K562 (cell line): ENCODE results near the gene KIAA0040. TPM values are rescaled to one million over a fixed set of nuclear protein-coding genes. Genes with fewer than 3 reads are reported as not detected.

Experiments used
- AFF4 ChIP-seq: sonication (generic); formaldehyde crosslinking; IDR thresholded peaks from 2 replicates; pipeline ENCODE4 v1.8.0; 2023; ENCODE audit warnings: mild to moderate bottlenecking, missing genetic modification reagents
- CREBBP ChIP-seq: IDR thresholded peaks from one replicate; pipeline ENCODE4 v1.6.1; 2012; ENCODE audit warnings: low read depth, mild to moderate bottlenecking, control low read depth, inconsistent platforms, low read length
- MAZ ChIP-seq, 2 experiments: fragments of 450-650 bp in 1 of 2; sonication (generic) in 1 of 2; formaldehyde crosslinking; IDR thresholded peaks in 1 of 2; conservative IDR thresholded peaks in 1 of 2; 2 replicates each; pipeline versions ENCODE4 v1.4.0 to v1.5.0; 2020; ENCODE audit warnings: mild to moderate bottlenecking in 1 of 2, missing genetic modification reagents in 1 of 2
- NR4A1 ChIP-seq, 2 experiments: fragments of 250-450 bp in 1 of 2; fragments of 450-650 bp in 1 of 2; sonication (Bioruptor Pico) in 1 of 2; IDR thresholded peaks; 2 replicates each; pipeline versions ENCODE4 v1.4.0 to v1.6.1; 2016 to 2020; ENCODE audit warnings: mild to moderate bottlenecking in 2 of 2, missing compliant biosample characterization in 1 of 2, missing genetic modification characterization in 1 of 2, moderate library complexity in 1 of 2
- SMAD4 ChIP-seq: fragments of 250-450 bp; sonication (Bioruptor Pico); conservative IDR thresholded peaks from 2 replicates; pipeline ENCODE4 v1.8.0; 2021; ENCODE audit warnings: inconsistent platforms, mild to moderate bottlenecking, moderate library complexity
- ZBTB40 ChIP-seq, 2 experiments: fragments of 450-650 bp in 1 of 2; sonication (generic) in 1 of 2; formaldehyde crosslinking in 1 of 2; IDR thresholded peaks; 2 replicates each; pipeline versions ENCODE4 v1.7.1 to v1.9.0; 2016 to 2022; ENCODE audit warnings: inconsistent platforms in 1 of 2, mild to moderate bottlenecking in 1 of 2, missing genetic modification reagents in 1 of 2
- ZNF384 ChIP-seq: IDR thresholded peaks from 2 replicates; pipeline ENCODE4 v1.6.1; 2012; ENCODE audit warnings: low read depth, low read length, improper control_type of control experiment
- ZNF586 ChIP-seq: fragments of 450-650 bp; formaldehyde crosslinking; conservative IDR thresholded peaks from 2 replicates; pipeline ENCODE4 v1.4.0; 2020; ENCODE audit warnings: mild to moderate bottlenecking, moderate library complexity
- ZNF589 ChIP-seq: fragments of 200-800 bp; sonication (Bioruptor generic); IDR thresholded peaks from 2 replicates; pipeline ENCODE4 v1.6.1; 2016; ENCODE audit warnings: low read depth, missing genetic modification characterization, missing compliant biosample characterization
- ZNF785 ChIP-seq: fragments of 250-450 bp; sonication (Bioruptor Pico); IDR thresholded peaks from 2 replicates; pipeline ENCODE4 v1.4.0; 2020; ENCODE audit warnings: mild to moderate bottlenecking
- polyA plus RNA-seq, 8 experiments: library from polyadenylated mRNA; depleted of rRNA in 4 of 8; stranded (reverse) in 5 of 8; unstranded in 3 of 8; fragments of >200 nt; fragmentation: Nextera tagmentation in 2 of 8; fragmentation: Illumina TruSeq in 1 of 8; extraction: Ambion mirVana in 2 of 8; extraction: Trizol in 1 of 8; gene quantifications; 2 replicates each; pipeline versions ENCODE4 v1.2.1 to v1.2.3, GENCODE V29; 2011 to 2014; ENCODE audit warnings: inconsistent platforms in 1 of 8, missing spikeins in 1 of 8
- total RNA-seq, 7 experiments: library from RNA; depleted of rRNA in 6 of 7; stranded (reverse); fragments of >200 nt in 6 of 7; fragmentation: Illumina TruSeq in 2 of 7; extraction: Trizol in 2 of 7; gene quantifications; 2 replicates each; pipeline versions ENCODE4 v1.2.1 to v1.2.3, GENCODE V29; 2011 to 2021; ENCODE audit warnings: low replicate concordance in 1 of 7
- TF ChIP-seq, protein P1 (sequence below): sonication (generic); formaldehyde crosslinking; IDR thresholded peaks from 2 replicates; pipeline ENCODE4 v1.8.1; 2022; ENCODE audit warnings: missing genetic modification reagents

Gene KIAA0040
- total and polyA plus RNA-seq, 9 of the 15 experiments (the other 6 are each of a cell fraction or from before 2014, with no cell fraction given), result 3.4 to 13.6 (median 7.1) TPM

GRCh38 chr1:175208773-175209492 lies 16.4 kb upstream of the KIAA0040 start (continued):
- TF ChIP-seq, protein P1, sequence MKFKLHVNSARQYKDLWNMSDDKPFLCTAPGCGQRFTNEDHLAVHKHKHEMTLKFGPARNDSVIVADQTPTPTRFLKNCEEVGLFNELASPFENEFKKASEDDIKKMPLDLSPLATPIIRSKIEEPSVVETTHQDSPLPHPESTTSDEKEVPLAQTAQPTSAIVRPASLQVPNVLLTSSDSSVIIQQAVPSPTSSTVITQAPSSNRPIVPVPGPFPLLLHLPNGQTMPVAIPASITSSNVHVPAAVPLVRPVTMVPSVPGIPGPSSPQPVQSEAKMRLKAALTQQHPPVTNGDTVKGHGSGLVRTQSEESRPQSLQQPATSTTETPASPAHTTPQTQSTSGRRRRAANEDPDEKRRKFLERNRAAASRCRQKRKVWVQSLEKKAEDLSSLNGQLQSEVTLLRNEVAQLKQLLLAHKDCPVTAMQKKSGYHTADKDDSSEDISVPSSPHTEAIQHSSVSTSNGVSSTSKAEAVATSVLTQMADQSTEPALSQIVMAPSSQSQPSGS (CRISPR knock-in tag), result no peak
- no peak for TF ChIP-seq ZNF384
- no peak for TF ChIP-seq NR4A1 (CRISPR knock-in tag; IDR thresholded peaks at IDR 0.05)
- TF ChIP-seq NR4A1 (tag; IDR thresholded peaks at IDR 0.05), result 0 out of 2 replicates have a peak, but pooled peaks have one; percentile 44
- 0 out of 2 replicates have a peak, but pooled peaks have one; percentile 20 for TF ChIP-seq ZNF589
- no peak for TF ChIP-seq CREBBP
- TF ChIP-seq ZNF785 (CRISPR knock-in tag), result no peak
- 0 out of 4 replicates have a peak, but pooled peaks of 1 of the 2 experiments have one; percentile 30 for TF ChIP-seq MAZ (CRISPR knock-in tag; conservative IDR thresholded peaks at IDR 0.05 in 1 of 2, IDR thresholded peaks at IDR 0.05 in 1 of 2)
- TF ChIP-seq SMAD4, result 0 out of 2 replicates have a peak, but pooled peaks have one; percentile 32
- no peak for TF ChIP-seq AFF4 (CRISPR knock-in tag)
- no peak for TF ChIP-seq ZBTB40 (IDR thresholded peaks at IDR 0.05)
- TF ChIP-seq ZBTB40 (CRISPR knock-in tag; IDR thresholded peaks at IDR 0.05), result no peak
- TF ChIP-seq ZNF586 (CRISPR knock-in tag), result no peak
